GM19240 (cell line): ENCODE measurements around the gene ZDHHC5.
"Not testable (repeated sequence)": the region's sequence is repeated elsewhere in the genome, so short reads cannot be mapped to it uniquely, and the experiment has no call there.

Experiments
- DNase-seq: peaks from one replicate; pipeline ENCODE4 v3.0.0; 2011; ENCODE audit warnings: low spot score; ENCODE audit not compliant: insufficient read length

ZDHHC5 gene

GRCh38 chr11:57644748-57645688, 22.9 kb upstream of the ZDHHC5 start:
- peak; percentile 67 for DNase-seq

GRCh38 chr11:57645689-57646085, 22.2 kb upstream of the ZDHHC5 start:
- no peak for DNase-seq

GRCh38 chr11:57646194-57646798, 21.6 kb upstream of the ZDHHC5 start:
- no peak for DNase-seq

DNA sequence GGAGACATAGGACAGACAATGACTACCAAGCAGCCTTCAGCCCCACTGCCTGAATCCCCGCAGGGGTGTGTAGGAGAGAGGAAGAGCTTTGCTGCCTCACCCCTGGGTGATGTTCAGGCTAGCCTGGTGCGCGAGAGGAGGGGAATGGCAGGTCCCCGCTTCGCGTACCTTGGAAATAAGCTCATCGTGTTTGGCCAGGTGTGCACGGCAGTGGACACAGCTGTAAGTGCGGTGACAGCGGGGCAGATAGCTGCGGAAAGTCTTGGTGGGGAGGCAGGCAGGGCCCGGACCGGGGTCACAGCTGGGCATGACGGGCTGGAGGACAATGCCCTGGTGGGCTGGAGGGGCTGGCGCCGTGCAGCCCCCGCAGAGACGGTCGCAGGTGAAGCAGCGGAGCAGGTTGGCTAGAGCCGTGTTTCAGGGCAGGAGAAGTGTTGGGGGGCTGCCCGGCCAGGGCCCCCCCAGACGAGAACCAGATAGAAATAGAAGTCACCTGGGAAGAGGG, 21.1 kb upstream of the ZDHHC5 start:
- DNase-seq = no peak

DNA sequence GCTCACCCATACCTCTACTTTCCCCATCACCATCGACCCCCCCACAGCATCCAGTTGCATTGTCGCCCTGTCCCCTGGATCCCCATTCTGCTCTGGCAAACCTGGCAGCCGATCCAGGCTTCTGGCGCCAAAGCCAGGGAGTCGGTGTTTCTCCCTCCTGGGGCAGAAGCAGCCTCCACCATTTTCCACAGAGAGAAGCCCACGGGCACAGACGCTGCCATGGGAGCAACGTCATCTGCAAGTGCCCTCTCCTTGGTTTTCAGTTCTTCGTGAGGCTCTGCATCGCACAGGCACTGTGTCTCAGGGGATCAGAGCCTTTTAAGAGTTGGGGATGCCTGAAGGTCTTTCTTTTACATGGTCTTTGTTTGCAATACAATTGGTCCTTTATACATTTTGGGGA, 20.5 kb upstream of the ZDHHC5 start:
- DNase-seq = no peak

- DNase-seq = no peak
Measured at GRCh38 chr11:57647960-57648800, 19.7 kb upstream of the ZDHHC5 start.

- no peak for DNase-seq
Measured at GRCh38 chr11:57648801-57649735, 18.8 kb upstream of the ZDHHC5 start.

DNA sequence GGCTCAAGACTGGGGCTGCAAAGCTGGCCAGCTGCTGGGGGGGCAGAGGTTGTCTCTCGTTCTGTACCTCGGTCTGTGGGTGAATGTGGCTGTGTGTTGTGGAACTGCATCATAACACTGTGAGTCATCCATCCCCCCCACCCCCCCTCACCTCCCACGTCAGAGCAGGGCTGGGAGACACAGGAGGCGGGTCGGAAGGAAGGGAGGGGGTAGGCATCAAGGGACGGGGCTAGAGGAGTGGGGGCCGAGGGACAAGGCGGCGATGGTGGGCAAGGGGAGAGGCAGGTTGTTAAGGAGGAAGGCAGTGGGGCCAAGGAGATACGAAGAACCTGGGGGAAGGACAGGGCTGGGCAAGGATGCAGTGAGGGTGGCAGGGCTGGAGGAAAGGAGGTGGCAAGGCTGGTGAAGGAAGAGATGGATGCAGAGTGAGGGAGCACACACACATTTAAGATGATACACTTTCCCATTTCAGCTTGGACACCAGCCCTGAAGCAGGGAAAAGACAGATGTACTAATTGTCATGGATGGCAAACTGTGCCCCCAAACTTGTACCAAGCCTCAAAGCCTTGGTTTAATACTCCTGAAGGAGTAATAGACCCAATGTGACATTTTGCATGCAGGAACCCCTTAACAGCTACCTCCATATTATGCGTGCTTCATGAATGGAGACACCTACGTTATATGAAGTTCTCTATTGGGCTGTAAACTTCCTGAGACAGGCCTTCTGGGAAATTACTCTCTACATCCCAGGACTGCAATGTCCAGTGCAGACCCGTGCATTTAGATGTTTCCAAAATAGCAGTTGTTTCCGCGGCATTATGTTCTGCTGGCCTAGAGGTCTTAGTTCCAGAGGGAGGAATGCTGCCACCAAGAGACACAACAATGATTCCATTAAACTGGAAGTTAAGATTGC, 17.8 kb upstream of the ZDHHC5 start, which contains the start of gene YPEL4:
YPEL4 (minus strand) TSS at position 87 of the 913 bp plus-strand sequence. CDS start 2,805 bp downstream, outside the sequence.
- DNase-seq = no peak

DNA sequence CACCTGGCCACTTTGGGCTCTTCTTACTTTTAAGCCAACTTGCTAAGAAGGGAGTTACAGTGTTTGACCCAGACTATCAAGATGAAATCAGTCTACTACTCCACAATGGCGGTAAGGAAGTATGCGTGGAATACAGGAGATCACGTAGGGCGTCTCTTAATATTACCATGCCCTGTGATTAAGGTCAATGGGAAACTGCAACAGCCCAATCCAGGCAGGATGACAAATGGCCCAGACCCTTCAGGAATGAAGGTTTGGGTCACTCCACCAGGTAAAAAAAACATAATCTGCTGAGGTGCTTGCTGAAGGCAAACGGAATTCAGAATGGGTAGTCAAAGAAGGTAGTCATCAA, 17.2 kb upstream of the ZDHHC5 start:
- no peak for DNase-seq

DNA sequence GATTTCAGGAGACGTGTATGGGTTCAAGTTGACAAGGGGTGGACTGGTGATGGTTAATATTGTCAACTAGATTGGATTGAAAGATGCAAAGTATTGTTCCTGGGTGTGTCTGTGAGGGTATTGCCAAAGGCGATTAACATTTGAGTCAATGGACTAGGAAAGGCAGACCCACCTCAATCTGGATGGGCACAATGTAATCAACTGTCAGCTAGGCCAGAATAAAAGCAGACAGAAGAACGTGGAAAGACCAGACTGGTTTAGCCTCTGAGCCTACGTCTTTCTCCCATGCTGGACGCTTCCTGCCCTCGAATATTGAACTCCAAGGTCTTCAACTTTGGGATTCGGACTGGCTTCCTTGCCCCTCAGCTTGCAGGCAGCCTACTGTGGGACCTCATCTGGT, 16.5 kb upstream of the ZDHHC5 start:
- DNase-seq = no peak

DNA sequence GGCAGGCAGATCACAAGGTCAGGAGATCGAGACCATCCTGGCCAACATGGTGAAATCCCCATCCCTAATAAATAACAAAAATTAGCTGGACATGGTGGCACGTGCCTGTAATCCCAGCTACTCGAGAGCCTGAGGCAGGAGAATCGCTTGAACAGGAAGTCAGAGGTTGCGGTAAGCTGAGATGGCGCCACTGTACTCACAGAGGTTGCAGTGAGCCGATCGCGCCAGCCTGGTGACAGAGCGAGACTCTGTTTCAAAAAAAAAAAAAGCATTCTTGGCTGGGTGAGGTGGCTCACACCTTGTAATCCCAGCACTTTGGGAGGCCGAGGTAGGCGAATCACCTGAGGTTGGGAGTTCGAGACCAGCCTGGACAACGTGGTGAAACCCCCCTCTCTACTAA, 15.7 kb upstream of the ZDHHC5 start:
- DNase-seq = not testable (repeated sequence)

GRCh38 chr11:57652662-57653061, 15.3 kb upstream of the ZDHHC5 start:
- no peak for DNase-seq

DNA sequence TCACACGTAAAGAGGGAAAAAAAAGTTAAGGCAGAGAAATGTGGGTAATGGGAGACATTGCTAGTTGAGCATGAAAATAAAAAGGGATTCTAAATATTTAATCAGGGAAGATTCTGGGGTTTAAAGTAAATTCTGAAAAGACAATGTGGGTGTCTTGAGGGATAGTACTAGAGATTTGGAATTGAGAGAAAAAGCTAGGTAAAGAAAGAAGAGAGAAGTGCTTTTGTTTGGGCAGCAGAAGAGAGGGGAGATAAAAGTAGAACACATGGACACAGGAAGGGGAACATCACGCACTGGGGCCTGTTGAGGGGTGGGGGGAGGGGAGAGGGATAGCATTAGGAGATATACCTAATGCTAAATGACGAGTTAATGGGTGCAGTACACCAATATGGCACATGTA, 14.8 kb upstream of the ZDHHC5 start:
- no peak for DNase-seq

- no peak for DNase-seq
Measured at GRCh38 chr11:57656885-57657193, 11.1 kb upstream of the ZDHHC5 start.

DNA sequence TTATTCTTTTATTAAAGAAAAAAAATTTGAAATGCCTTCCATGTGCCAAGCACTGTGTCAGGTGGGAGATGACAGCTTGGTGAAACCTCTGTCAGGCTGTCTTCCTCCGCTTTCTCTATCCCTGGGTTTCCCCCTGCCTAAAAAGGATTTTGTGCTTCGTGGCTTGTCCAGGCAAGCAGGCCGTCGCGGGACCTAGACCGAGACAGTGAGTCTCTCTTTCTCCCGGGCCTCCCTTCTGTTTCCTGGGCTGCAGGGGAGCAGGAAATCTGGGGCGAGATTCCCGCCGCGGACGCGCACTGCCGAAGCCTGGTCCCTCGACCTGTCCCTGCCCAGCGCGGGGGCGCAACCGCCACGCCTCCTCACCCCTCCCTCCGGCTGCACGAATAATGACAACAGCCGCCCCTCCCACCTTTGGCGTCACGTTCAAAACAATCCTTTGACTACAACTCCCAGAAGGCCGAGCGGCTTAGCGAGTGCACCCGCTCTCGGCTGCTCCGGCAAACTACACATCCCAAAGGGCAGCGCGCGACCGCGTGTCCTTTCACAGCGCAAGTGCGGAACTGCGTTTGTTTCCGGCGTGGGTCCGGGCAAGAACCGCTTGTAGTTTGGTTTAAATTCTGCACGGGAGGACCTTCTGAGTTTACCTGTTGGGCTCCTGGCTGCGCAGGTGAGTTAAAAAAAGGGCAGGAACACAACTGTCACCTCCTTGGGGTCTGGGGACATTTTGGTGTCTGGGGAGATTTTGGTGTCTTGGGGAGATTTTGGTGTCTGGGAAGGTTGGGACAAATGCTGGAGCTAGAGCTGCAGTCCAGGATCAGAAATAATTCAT, 10.5 kb upstream of the ZDHHC5 start, which contains the start of gene CLP1:
CLP1 (plus strand) TSS at position 569 of the 829 bp plus-strand sequence. CDS start 1,715 bp downstream, outside the sequence.
- peak; percentile 76 for DNase-seq

GRCh38 chr11:57658023-57658361, 9.9 kb upstream of the ZDHHC5 start:
- DNase-seq = no peak

DNA sequence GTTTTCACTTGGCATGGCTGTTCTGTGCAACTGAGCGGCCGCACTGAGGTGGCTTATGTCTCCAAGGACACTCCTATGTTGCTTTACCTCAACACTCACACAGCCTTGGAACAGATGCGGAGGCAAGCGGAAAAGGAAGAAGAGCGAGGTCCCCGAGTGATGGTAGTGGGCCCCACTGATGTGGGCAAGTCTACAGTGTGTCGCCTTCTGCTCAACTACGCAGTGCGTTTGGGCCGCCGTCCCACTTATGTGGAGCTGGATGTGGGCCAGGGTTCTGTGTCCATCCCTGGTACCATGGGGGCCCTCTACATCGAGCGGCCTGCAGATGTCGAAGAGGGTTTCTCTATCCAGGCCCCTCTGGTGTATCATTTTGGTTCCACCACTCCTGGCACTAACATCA, 8.2 kb upstream of the ZDHHC5 start:
- DNase-seq = no peak

- no peak for DNase-seq
Measured at GRCh38 chr11:57662893-57663292, 5.0 kb upstream of the ZDHHC5 start.

GRCh38 chr11:57663975-57664374, 3.9 kb upstream of the ZDHHC5 start:
- no peak for DNase-seq
